PFSK-1 (cell line): ENCODE measurements around the gene GUSB.

Source experiments
- FOXP2 ChIP-seq: optimal IDR thresholded peaks from 2 replicates; pipeline ENCODE3; 2011; ENCODE audit warnings: borderline replicate concordance, control low read depth, inconsistent platforms; ENCODE audit not compliant: insufficient read depth; ENCODE audit errors: extremely low read length, extremely low read depth
- POLR2AphosphoS5 ChIP-seq: IDR thresholded peaks from 2 replicates; pipeline ENCODE4 v1.6.1; 2012; ENCODE audit warnings: low read depth, mild to moderate bottlenecking, control low read depth, low read length, moderate library complexity
- REST ChIP-seq, 2 experiments: IDR thresholded peaks; 2 replicates each; pipeline versions ENCODE4 v1.6.1 to v1.8.0; 2011 to 2012; ENCODE audit warnings: low read depth in 2 of 2, low read length in 2 of 2, control low read depth in 1 of 2, inconsistent platforms in 1 of 2, mild to moderate bottlenecking in 1 of 2, moderate library complexity in 1 of 2; ENCODE audit not compliant: insufficient read depth in 1 of 2
- SIN3A ChIP-seq: IDR thresholded peaks from 2 replicates; pipeline ENCODE4 v1.6.1; 2012; ENCODE audit warnings: mild to moderate bottlenecking, low read length, moderate library complexity, borderline replicate concordance; ENCODE audit not compliant: insufficient read depth
- TAF1 ChIP-seq: IDR thresholded peaks from 2 replicates; pipeline ENCODE4 v1.6.1; 2012; ENCODE audit warnings: low read length, control low read depth, borderline replicate concordance; ENCODE audit not compliant: insufficient read depth

- TF ChIP-seq REST (IDR thresholded peaks at IDR 0.05; ENCODE audit: insufficient read depth in 1 of 2, low read depth in 2 of 2, low read length in 2 of 2): no peak
- no peak for TF ChIP-seq POLR2AphosphoS5
- no peak for TF ChIP-seq SIN3A
- TF ChIP-seq TAF1: no peak
- no peak for TF ChIP-seq FOXP2
These were observed 69.8 kb downstream of the GUSB start for GRCh38 chr7:65912237-65912636.
